ENCODE measurements around the gene DOCK9. TPM values are rescaled to one million over a fixed set of nuclear protein-coding genes. Genes with fewer than 3 reads are reported as not detected.

DOCK9 gene
- total RNA-seq, 1 donor, result 44.5 TPM

- Histone ChIP-seq H2AFZ (ENCODE audit: low read length) (no peak overlapping the region), H3K27ac (ENCODE audit: low read depth, low read length) (no peak overlapping the region), H3K4me1 (ENCODE audit: insufficient read depth, low read length) (peaks cover 5% of the 10 kb centered on the region), H3K27me3 (ENCODE audit: insufficient read depth, low read length) (no peaks in the 10 kb centered on the region), H3K4me2 (ENCODE audit: insufficient read depth, low read length) (no peak overlapping the region), H3K9me3 (ENCODE audit: low read depth, low read length) (no peaks in the 10 kb centered on the region), H4K20me1 (ENCODE audit: insufficient read depth, low read length) (peaks cover 4% of the 10 kb centered on the region), H3K79me2 (ENCODE audit: insufficient read depth, low read length) (peaks cover 2% of the 10 kb centered on the region), H3K36me3 (ENCODE audit: insufficient read depth, low read length) (no peaks in the 10 kb centered on the region), H3K4me3 (ENCODE audit: insufficient read depth, low read length) (no peak overlapping the region)
- no peak for TF ChIP-seq CTCF (IDR thresholded peaks at IDR 0.05; ENCODE audit: extremely low read depth, low read depth, low read length)
- peak; percentile 38 for DNase-seq (ENCODE audit: insufficient read length, low spot score, missing footprints)
These were observed 20.1 kb upstream of the DOCK9 start for GRCh38 chr13:98997738-98998641.

- H4K20me1 ChIP-seq (ENCODE audit: insufficient read depth, low read length), result peaks cover 4% of the 10 kb centered on the region
- no peaks in the 10 kb centered on the region for H3K9me3 ChIP-seq (ENCODE audit: low read depth, low read length)
- H3K4me3 ChIP-seq (ENCODE audit: insufficient read depth, low read length), result no peak overlapping the region
- H3K4me1 ChIP-seq (ENCODE audit: insufficient read depth, low read length), result peaks cover 5% of the 10 kb centered on the region
- H3K27ac ChIP-seq (ENCODE audit: low read depth, low read length), result no peak overlapping the region
- no peaks in the 10 kb centered on the region for H3K36me3 ChIP-seq (ENCODE audit: insufficient read depth, low read length)
- H3K27me3 ChIP-seq (ENCODE audit: insufficient read depth, low read length), result no peaks in the 10 kb centered on the region
- H2AFZ ChIP-seq (ENCODE audit: low read length), result no peak overlapping the region
- no peak overlapping the region for H3K4me2 ChIP-seq (ENCODE audit: insufficient read depth, low read length)
- H3K79me2 ChIP-seq (ENCODE audit: insufficient read depth, low read length), result peaks cover 2% of the 10 kb centered on the region
- TF ChIP-seq CTCF (IDR thresholded peaks at IDR 0.05; ENCODE audit: extremely low read depth, low read depth, low read length), result no peak
- DNase-seq (ENCODE audit: insufficient read length, low spot score, missing footprints), result peak; percentile 10
These were observed 19.3 kb upstream of the DOCK9 start for GRCh38 chr13:98997011-98997730.

GRCh38 chr13:98996046-98996445 is 18.2 kb upstream of the DOCK9 start:
- H3K4me1 ChIP-seq (ENCODE audit: insufficient read depth, low read length), result peaks cover 5% of the 10 kb centered on the region
- no peak overlapping the region for H3K27ac ChIP-seq (ENCODE audit: low read depth, low read length)
- no peak overlapping the region for H3K4me3 ChIP-seq (ENCODE audit: insufficient read depth, low read length)
- no peaks in the 10 kb centered on the region for H3K36me3 ChIP-seq (ENCODE audit: insufficient read depth, low read length)
- H3K4me2 ChIP-seq (ENCODE audit: insufficient read depth, low read length), result no peak overlapping the region
- H3K79me2 ChIP-seq (ENCODE audit: insufficient read depth, low read length), result peaks cover 2% of the 10 kb centered on the region
- no peak for DNase-seq (ENCODE audit: insufficient read length, low spot score, missing footprints)
- H3K9me3 ChIP-seq (ENCODE audit: low read depth, low read length), result no peaks in the 10 kb centered on the region
- H4K20me1 ChIP-seq (ENCODE audit: insufficient read depth, low read length), result peaks cover 4% of the 10 kb centered on the region
- H2AFZ ChIP-seq (ENCODE audit: low read length), result no peak overlapping the region
- TF ChIP-seq CTCF (IDR thresholded peaks at IDR 0.05; ENCODE audit: extremely low read depth, low read depth, low read length), result no peak
- H3K27me3 ChIP-seq (ENCODE audit: insufficient read depth, low read length), result no peaks in the 10 kb centered on the region

GRCh38 chr13:98994896-98995295 is 17.0 kb upstream of the DOCK9 start:
- Histone ChIP-seq H3K4me3 (ENCODE audit: insufficient read depth, low read length) (no peak overlapping the region), H3K36me3 (ENCODE audit: insufficient read depth, low read length) (no peaks in the 10 kb centered on the region), H3K79me2 (ENCODE audit: insufficient read depth, low read length) (peaks cover 2% of the 10 kb centered on the region), H2AFZ (ENCODE audit: low read length) (no peak overlapping the region), H3K9me3 (ENCODE audit: low read depth, low read length) (no peaks in the 10 kb centered on the region), H3K27me3 (ENCODE audit: insufficient read depth, low read length) (no peaks in the 10 kb centered on the region), H3K4me1 (ENCODE audit: insufficient read depth, low read length) (peaks cover 5% of the 10 kb centered on the region), H3K4me2 (ENCODE audit: insufficient read depth, low read length) (no peak overlapping the region), H4K20me1 (ENCODE audit: insufficient read depth, low read length) (no peaks in the 10 kb centered on the region), H3K27ac (ENCODE audit: low read depth, low read length) (no peak overlapping the region)
- no peak for TF ChIP-seq CTCF (IDR thresholded peaks at IDR 0.05; ENCODE audit: extremely low read depth, low read depth, low read length)
- no peak for DNase-seq (ENCODE audit: insufficient read length, low spot score, missing footprints)

All from osteoblast (primary cell).